ENCODE results near the gene NUP43. TPM values are rescaled to one million over a fixed set of nuclear protein-coding genes. Genes with fewer than 3 reads are reported as not detected.

The NUP43 gene
- total and polyA plus RNA-seq, 8 donors = 28.7 to 49.6 (median 44.7) TPM

DNA sequence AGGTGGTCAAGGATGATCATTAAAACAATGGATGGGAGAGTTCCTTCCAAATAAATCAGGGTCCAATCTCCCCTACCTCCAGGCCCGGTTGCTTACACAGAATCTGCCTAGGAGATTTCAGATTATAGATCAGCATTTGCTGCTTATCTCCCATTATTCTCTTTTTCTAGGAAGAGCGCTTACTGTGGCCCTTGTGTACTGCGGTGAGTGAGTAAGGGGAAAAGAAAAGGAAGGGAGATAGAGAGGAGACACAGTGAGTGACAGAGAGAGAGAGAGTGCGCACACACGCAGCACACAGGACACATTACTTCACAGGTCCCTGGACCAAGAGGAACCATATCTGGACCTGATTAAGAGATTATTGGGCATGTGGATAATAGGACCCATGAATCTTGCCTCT, 34.6 kb downstream of the NUP43 start:
- H3K36me3 ChIP-seq = peaks cover 0 to 6% of the 10 kb centered on the region in 2 donors
- no peak overlapping the region for H3K4me3 ChIP-seq
- no peak overlapping the region for H3K27ac ChIP-seq
- DNase-seq (no peak), ATAC-seq (no peak)
- TF ChIP-seq, protein P1, sequence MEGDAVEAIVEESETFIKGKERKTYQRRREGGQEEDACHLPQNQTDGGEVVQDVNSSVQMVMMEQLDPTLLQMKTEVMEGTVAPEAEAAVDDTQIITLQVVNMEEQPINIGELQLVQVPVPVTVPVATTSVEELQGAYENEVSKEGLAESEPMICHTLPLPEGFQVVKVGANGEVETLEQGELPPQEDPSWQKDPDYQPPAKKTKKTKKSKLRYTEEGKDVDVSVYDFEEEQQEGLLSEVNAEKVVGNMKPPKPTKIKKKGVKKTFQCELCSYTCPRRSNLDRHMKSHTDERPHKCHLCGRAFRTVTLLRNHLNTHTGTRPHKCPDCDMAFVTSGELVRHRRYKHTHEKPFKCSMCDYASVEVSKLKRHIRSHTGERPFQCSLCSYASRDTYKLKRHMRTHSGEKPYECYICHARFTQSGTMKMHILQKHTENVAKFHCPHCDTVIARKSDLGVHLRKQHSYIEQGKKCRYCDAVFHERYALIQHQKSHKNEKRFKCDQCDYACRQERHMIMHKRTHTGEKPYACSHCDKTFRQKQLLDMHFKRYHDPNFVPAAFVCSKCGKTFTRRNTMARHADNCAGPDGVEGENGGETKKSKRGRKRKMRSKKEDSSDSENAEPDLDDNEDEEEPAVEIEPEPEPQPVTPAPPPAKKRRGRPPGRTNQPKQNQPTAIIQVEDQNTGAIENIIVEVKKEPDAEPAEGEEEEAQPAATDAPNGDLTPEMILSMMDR (IDR thresholded peaks at IDR 0.05) = no peak
- H3K9me3 ChIP-seq = no peaks in the 10 kb centered on the region
- H3K27me3 ChIP-seq = no peaks in the 10 kb centered on the region
- H3K4me1 ChIP-seq = peaks cover 0 to 64% of the 10 kb centered on the region in 2 donors
- intact Hi-C loops (cut with DNase I) = no loop called here

- no peak overlapping the region for H3K4me3 ChIP-seq
- H3K27me3 ChIP-seq = no peaks in the 10 kb centered on the region
- no peak for DNase-seq
- peaks cover 0 to 25% of the 10 kb centered on the region in 2 donors for H3K4me1 ChIP-seq
- peaks cover 0 to 12% of the 10 kb centered on the region in 2 donors for H3K36me3 ChIP-seq
- intact Hi-C loops (cut with DNase I) = no loop called here
- H3K27ac ChIP-seq = no peak overlapping the region
- H3K9me3 ChIP-seq = no peaks in the 10 kb centered on the region
- no peak for ATAC-seq
- TF ChIP-seq, protein P1 (IDR thresholded peaks at IDR 0.05) = no peak
Observed at GRCh38 chr6:149701714-149702113, 44.6 kb downstream of the NUP43 start.

DNA sequence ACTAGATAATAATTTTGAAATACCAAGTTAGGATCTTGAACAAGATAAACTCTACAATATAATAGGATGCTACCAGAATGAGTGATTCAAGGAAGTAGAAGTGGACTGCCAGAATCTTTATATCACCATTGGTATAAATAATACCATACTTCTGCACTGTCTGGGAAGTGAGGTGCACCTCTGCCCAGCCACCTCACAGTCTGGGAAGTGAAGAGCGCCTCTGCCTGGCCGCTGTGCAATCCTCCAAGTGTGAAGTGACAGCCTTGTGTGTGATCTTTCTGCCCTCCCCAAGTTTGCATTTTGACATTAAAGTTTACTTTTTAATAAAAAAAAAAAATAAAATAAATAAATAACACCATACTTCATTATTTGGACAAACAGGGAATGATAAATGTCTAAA, 47.2 kb downstream of the NUP43 start:
- no peak overlapping the region for H3K27ac ChIP-seq
- H3K9me3 ChIP-seq = no peaks in the 10 kb centered on the region
- ATAC-seq = no peak
- TF ChIP-seq, protein P1 (IDR thresholded peaks at IDR 0.05) = no peak
- H3K4me1 ChIP-seq = peaks cover 0 to 13% of the 10 kb centered on the region in 2 donors
- peaks cover 0 to 30% of the 10 kb centered on the region in 2 donors for H3K36me3 ChIP-seq
- DNase-seq = no peak
- no peaks in the 10 kb centered on the region for H3K27me3 ChIP-seq
- intact Hi-C loops (cut with DNase I) = no loop called here
- H3K4me3 ChIP-seq = no peak overlapping the region

GRCh38 chr6:149698175-149698574, 48.2 kb downstream of the NUP43 start:
- DNase-seq (no peak), ATAC-seq (no peak)
- no peak overlapping the region for H3K27ac ChIP-seq
- TF ChIP-seq, protein P1 (IDR thresholded peaks at IDR 0.05) = no peak
- H3K4me3 ChIP-seq = no peak overlapping the region
- no peaks in the 10 kb centered on the region for H3K27me3 ChIP-seq
- intact Hi-C loops (cut with DNase I) = no loop called here
- no peaks in the 10 kb centered on the region for H3K9me3 ChIP-seq
- H3K36me3 ChIP-seq = peaks cover 0 to 40% of the 10 kb centered on the region in 2 donors
- H3K4me1 ChIP-seq = peaks cover 0 to 13% of the 10 kb centered on the region in 2 donors

DNA sequence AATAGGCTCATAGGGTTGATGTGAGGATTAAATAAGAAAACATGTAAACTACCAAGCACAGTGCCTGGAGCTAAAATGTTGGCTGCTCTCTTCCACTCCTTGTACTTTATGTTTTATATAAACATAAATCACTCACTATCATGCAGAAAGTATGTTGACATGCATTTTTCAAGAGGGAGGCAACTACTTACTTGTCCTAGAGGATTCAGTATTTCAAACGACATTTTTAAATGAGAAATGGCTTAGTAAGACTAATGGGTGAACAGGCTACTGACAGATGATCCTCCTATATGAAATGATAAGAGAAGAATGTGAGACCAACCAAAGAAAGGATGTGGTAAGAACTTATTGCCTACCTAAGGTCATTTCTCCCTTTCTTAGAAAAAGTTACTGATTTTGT, 49.4 kb downstream of the NUP43 start:
- Histone ChIP-seq H3K4me3 (no peak overlapping the region), H3K4me1 (peaks cover 0 to 7% of the 10 kb centered on the region in 2 donors), H3K27me3 (no peaks in the 10 kb centered on the region), H3K36me3 (peaks cover 0 to 51% of the 10 kb centered on the region in 2 donors), H3K27ac (no peak overlapping the region), H3K9me3 (no peaks in the 10 kb centered on the region)
- TF ChIP-seq, protein P1 (IDR thresholded peaks at IDR 0.05) = no peak
- no peak for ATAC-seq
- no peak for DNase-seq
- intact Hi-C loops (cut with DNase I) = no loop called here

Measured in left lung (tissue), 10 donors.